Panc1 (cell line): ENCODE data around the gene WDR33.

Experiments
- CTCF ChIP-seq: fragments of 450-650 bp; IDR thresholded peaks from 2 replicates; pipeline ENCODE4 v1.5.1; 2017; ENCODE audit warnings: mild to moderate bottlenecking
- SIN3A ChIP-seq: IDR thresholded peaks from 2 replicates; pipeline ENCODE4 v1.6.1; 2012; ENCODE audit warnings: low read depth, mild to moderate bottlenecking, low read length, moderate library complexity, borderline replicate concordance; ENCODE audit not compliant: insufficient read depth

- no peak for TF ChIP-seq CTCF
- TF ChIP-seq SIN3A: no peak
Measured at GRCh38 chr2:127770973-127771735, 39.8 kb downstream of the WDR33 start.
